K562 (cell line): ENCODE results near the gene CUL2. TPM values are rescaled to one million over a fixed set of nuclear protein-coding genes. Genes with fewer than 3 reads are reported as not detected.

Experiments used
- ATAC-seq: fragments of 200-7000 bp; cut with Tn5 transposase; 3 replicates; pipeline ENCODE4 v1.9.1; 2020; ENCODE audit warnings: moderate library complexity
- BruUV-seq: library from RNA; stranded (reverse); fragments of 400-500 nt; replicated peaks from 2 replicates; lab custom pipeline; 2021; lab: Mats Ljungman, UMichigan
- CTCF ChIA-PET: fragments of 300-600 bp; formaldehyde crosslinking; extraction: SDS; loops from one replicate; lab custom pipeline; 2021; ENCODE audit warnings: low intra/inter-chr PET ratio; lab: Yijun Ruan, JAX
- POLR2A ChIA-PET: fragments of 300-600, 350-650 bp; sonication (Branson Sonifier 250); formaldehyde crosslinking; extraction: SDS; loops from one replicate; lab custom pipeline; 2021; ENCODE audit warnings: antibody characterized with exemption, inconsistent platforms; lab: Yijun Ruan, JAX
- DNase-seq, 4 experiments: peaks; one replicate each; pipeline versions ENCODE4 v3.0.0 to v3.0.0-alpha.2; 2011 to 2018; ENCODE audit warnings: low spot score in 3 of 4, mixed read lengths in 3 of 4; ENCODE audit errors: extremely low read depth in 1 of 4
- FAIRE-seq: peaks from 2 replicates; lab custom pipeline; 2011; peaks lifted over from hg19 to GRCh38; lab: Jason Lieb, UNC
- H2AFZ ChIP-seq: 2 replicates; pipeline ENCODE4 v1.6.0; 2011; ENCODE audit warnings: low read depth, low read length, control low read depth, inconsistent platforms
- H3K27ac ChIP-seq: fragments of 200-600 bp; 3 replicates; pipeline ENCODE4 v1.8.0; 2011; ENCODE audit warnings: low read depth, mild to moderate bottlenecking, control low read depth, inconsistent platforms, low read length, moderate library complexity, mixed read lengths; ENCODE audit errors: extremely low read depth
- H3K27me3 ChIP-seq, 2 experiments: fragments of 300-600 bp in 1 of 2; 2 replicates in 1 of 2; 3 replicates in 1 of 2; pipeline versions ENCODE4 v1.6.0 to v1.8.0; 2011; ENCODE audit warnings: inconsistent platforms in 2 of 2, low read length in 2 of 2, mild to moderate bottlenecking in 1 of 2, mixed read lengths in 1 of 2, moderate library complexity in 1 of 2; ENCODE audit not compliant: control insufficient read depth in 2 of 2, insufficient read depth in 2 of 2
- H3K36me3 ChIP-seq: fragments of 300-600 bp; 3 replicates; pipeline ENCODE4 v1.8.0; 2011; ENCODE audit warnings: mild to moderate bottlenecking, low read length, inconsistent platforms; ENCODE audit not compliant: control insufficient read depth, insufficient read depth
- H3K4me1 ChIP-seq, 2 experiments: fragments of 200-600 bp in 1 of 2; replicated peaks in 1 of 2; 2 replicates in 1 of 2; 3 replicates in 1 of 2; pipeline versions ENCODE4 v1.5.1 to v1.8.0; 2011; ENCODE audit warnings: inconsistent platforms in 2 of 2, low read length in 2 of 2, mild to moderate bottlenecking in 1 of 2, mixed read lengths in 1 of 2, moderate library complexity in 1 of 2; ENCODE audit not compliant: control insufficient read depth in 2 of 2, insufficient read depth in 2 of 2
- H3K4me2 ChIP-seq: 2 replicates; pipeline ENCODE4 v1.6.1; 2011; ENCODE audit warnings: low read length, control low read depth, inconsistent platforms, mixed read lengths; ENCODE audit not compliant: insufficient read depth
- H3K4me3 ChIP-seq: fragments of 200-600 bp; sonication (generic), shearing (Covaris generic); 2 replicates; pipeline ENCODE4 v1.5.1; 2016; ENCODE audit warnings: control low read depth, inconsistent platforms
- H3K79me2 ChIP-seq: fragments of 200-600 bp; 3 replicates; pipeline ENCODE4 v1.8.0; 2011; ENCODE audit warnings: low read length, inconsistent platforms; ENCODE audit not compliant: control insufficient read depth, insufficient read depth
- H3K9ac ChIP-seq, 2 experiments: 2 replicates each; pipeline versions ENCODE4 v1.6.0 to v1.6.1; 2011; ENCODE audit warnings: low read depth in 2 of 2, low read length in 2 of 2, control low read depth in 1 of 2, inconsistent platforms in 1 of 2, mild to moderate bottlenecking in 1 of 2, mixed read lengths in 1 of 2; ENCODE audit not compliant: insufficient read depth in 1 of 2
- H3K9me1 ChIP-seq: one replicate; pipeline ENCODE4 v1.6.0; 2011; ENCODE audit warnings: inconsistent platforms, mild to moderate bottlenecking, low read length, moderate library complexity; ENCODE audit not compliant: control insufficient read depth, insufficient read depth
- H3K9me3 ChIP-seq: replicated peaks from 2 replicates; pipeline ENCODE4 v1.5.1; 2011; ENCODE audit warnings: low read depth, low read length, inconsistent platforms; ENCODE audit not compliant: control insufficient read depth, insufficient read depth
- H4K20me1 ChIP-seq: replicated peaks from 2 replicates; pipeline ENCODE4 v1.6.1; 2011; ENCODE audit warnings: low read length, inconsistent platforms, mixed read lengths; ENCODE audit not compliant: control insufficient read depth, insufficient read depth
- FUS ChIP-seq: fragments of 200-400 bp; formaldehyde crosslinking; optimal IDR thresholded peaks from 2 replicates; pipeline ENCODE3; 2017; ENCODE audit warnings: low read depth, low read length
- GMEB1 ChIP-seq: fragments of 250-450 bp; sonication (Bioruptor Pico); IDR thresholded peaks from 2 replicates; pipeline ENCODE4 v1.4.0; 2020; ENCODE audit warnings: mild to moderate bottlenecking
- GTF3C2 ChIP-seq: IDR thresholded peaks from 3 replicates; pipeline ENCODE4 v1.6.1; 2011; ENCODE audit warnings: borderline replicate concordance, mild to moderate bottlenecking, moderate library complexity; ENCODE audit not compliant: insufficient read length; ENCODE audit errors: extremely low read depth
- PHB ChIP-seq: fragments of 250-450 bp; sonication (Bioruptor Pico); IDR thresholded peaks from 2 replicates; pipeline ENCODE4 v1.5.0; 2021
- PHF20 ChIP-seq: fragments of 450-650 bp; IDR thresholded peaks from 2 replicates; pipeline ENCODE4 v1.6.1; 2018; ENCODE audit not compliant: partially characterized antibody
- TOE1 ChIP-seq, 2 experiments: fragments of 450-650 bp in 1 of 2; sonication (generic) in 1 of 2; formaldehyde crosslinking in 1 of 2; IDR thresholded peaks; 2 replicates each; pipeline versions ENCODE4 v1.7.1 to v1.8.0; 2016 to 2022; ENCODE audit warnings: borderline replicate concordance in 2 of 2, mild to moderate bottlenecking in 2 of 2, antibody characterized with exemption in 1 of 2, inconsistent platforms in 1 of 2, low read depth in 1 of 2, missing genetic modification reagents in 1 of 2, moderate library complexity in 1 of 2
- ZBTB17 ChIP-seq: fragments of 450-650 bp; formaldehyde crosslinking; IDR thresholded peaks from 2 replicates; pipeline ENCODE4 v1.4.0; 2020; ENCODE audit warnings: mild to moderate bottlenecking
- WGBS: fragments of 100-300 bp; shearing (Covaris generic); methylation state at CpG from one replicate; pipeline ENCODE4 v1.1.6; 2016; ENCODE audit warnings: low coverage, mixed read lengths; ENCODE audit not compliant: insufficient coverage; ENCODE audit errors: missing lambda C conversion rate; 5-methylcytosine and 5-hydroxymethylcytosine counted together
- in situ Hi-C: fragments of 300-500 bp; cut with MboI; formaldehyde crosslinking; loops from 4 replicates; pipeline ENCODE4 v1.15.0; 2018; ENCODE audit warnings: inconsistent platforms, mixed read lengths
- intact Hi-C: fragments of 100-400 bp; cut with micrococcal nuclease; formaldehyde crosslinking; loops from 2 replicates; pipeline ENCODE4 v1.14.2; 2022
- polyA plus RNA-seq, 8 experiments: library from polyadenylated mRNA; depleted of rRNA in 4 of 8; stranded (reverse) in 5 of 8; unstranded in 3 of 8; fragments of >200 nt; fragmentation: Nextera tagmentation in 2 of 8; fragmentation: Illumina TruSeq in 1 of 8; extraction: Ambion mirVana in 2 of 8; extraction: Trizol in 1 of 8; gene quantifications; 2 replicates each; pipeline versions ENCODE4 v1.2.1 to v1.2.3, GENCODE V29; 2011 to 2014; ENCODE audit warnings: inconsistent platforms in 1 of 8, missing spikeins in 1 of 8
- total RNA-seq, 7 experiments: library from RNA; depleted of rRNA in 6 of 7; stranded (reverse); fragments of >200 nt in 6 of 7; fragmentation: Illumina TruSeq in 2 of 7; extraction: Trizol in 2 of 7; gene quantifications; 2 replicates each; pipeline versions ENCODE4 v1.2.1 to v1.2.3, GENCODE V29; 2011 to 2021; ENCODE audit warnings: low replicate concordance in 1 of 7

Gene CUL2
- total and polyA plus RNA-seq, 9 of the 15 experiments (the other 6 are each of a cell fraction or from before 2014, with no cell fraction given) = 17.3 to 46.3 (median 41.2) TPM

- no peaks in the 10 kb centered on the region for H4K20me1 ChIP-seq
- H3K4me3 ChIP-seq = no peak overlapping the region
- H3K9ac ChIP-seq = no peak overlapping the region
- intact Hi-C loops (no loop called here), in situ Hi-C loops (no loop called here)
- CTCF ChIA-PET = interaction anchor here (0.6 kb wide), 1 partner anchor 42 kb away, joined by 3 read pairs; no protein-coding TSS in a partner anchor
- POLR2A ChIA-PET = interaction anchor here (0.6 to 1.5 kb wide), 4 partner anchors 8 to 242 kb away, joined by 3 to 5 read pairs (median 4); no protein-coding TSS in a partner anchor
- WGBS = 61% methylated on average over 4 of the region's 4 CpGs
- H3K4me1 ChIP-seq = peaks cover 2 to 11% of the 10 kb centered on the region in 2 experiments; a peak in 3 of 5 replicates
- no peaks in the 10 kb centered on the region; the same call in 2 of the 3 replicates for H3K36me3 ChIP-seq
- no peaks in the 10 kb centered on the region for H3K9me1 ChIP-seq
- no peaks in the 10 kb centered on the region for H3K9me3 ChIP-seq
- H3K79me2 ChIP-seq = peaks cover 28% of the 10 kb centered on the region
- peak overlapping the region; percentile 4; the same call in 1 of the 2 replicates for H2AFZ ChIP-seq
- H3K4me2 ChIP-seq = no peak overlapping the region
- no peak for FAIRE-seq
- ATAC-seq = peak; percentile 36
- no peaks in the 10 kb centered on the region for H3K27me3 ChIP-seq
- BruUV-seq = no TSS peak
- no peak for DNase-seq
- no peak overlapping the region for H3K27ac ChIP-seq
- TF ChIP-seq GMEB1 (CRISPR knock-in tag) = no peak
- no peak for TF ChIP-seq GTF3C2
- no peak for TF ChIP-seq FUS
- no peak for TF ChIP-seq PHF20
- TF ChIP-seq ZBTB17 (CRISPR knock-in tag) = no peak
- no peak for TF ChIP-seq PHB (CRISPR knock-in tag)
- TF ChIP-seq TOE1 (IDR thresholded peaks at IDR 0.05; ENCODE audit: borderline replicate concordance) = no peak
- no peak for TF ChIP-seq TOE1 (CRISPR knock-in tag; IDR thresholded peaks at IDR 0.05; ENCODE audit: borderline replicate concordance, low read depth)
Measured at GRCh38 chr10:35136263-35136815, 46.2 kb upstream of the CUL2 start.
